ENCODE data around the gene UXS1. TPM values are rescaled to one million over a fixed set of nuclear protein-coding genes. Genes with fewer than 3 reads are reported as not detected.

UXS1 gene
- total RNA-seq, 1 donor from 2014 or later = 98.6 TPM

DNA sequence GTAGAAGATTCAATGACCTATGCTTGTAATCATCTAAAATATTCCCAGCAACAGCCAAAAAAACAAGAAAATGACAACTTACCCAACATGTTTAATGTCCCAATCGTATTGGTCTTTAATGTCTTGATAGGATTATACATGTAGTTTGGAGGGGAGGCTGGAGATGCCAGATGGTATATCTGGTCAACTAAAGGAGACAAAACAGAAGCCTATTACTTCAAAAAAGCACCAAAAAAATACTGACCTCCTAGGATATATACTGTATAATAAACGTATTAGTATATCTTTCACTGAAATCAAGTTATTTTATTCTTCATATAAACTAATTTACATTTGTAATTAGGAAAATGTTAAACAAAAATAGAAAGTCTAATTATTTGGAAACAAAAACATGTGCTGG is 64.5 kb downstream of the UXS1 start:
- no peak for DNase-seq

DNA sequence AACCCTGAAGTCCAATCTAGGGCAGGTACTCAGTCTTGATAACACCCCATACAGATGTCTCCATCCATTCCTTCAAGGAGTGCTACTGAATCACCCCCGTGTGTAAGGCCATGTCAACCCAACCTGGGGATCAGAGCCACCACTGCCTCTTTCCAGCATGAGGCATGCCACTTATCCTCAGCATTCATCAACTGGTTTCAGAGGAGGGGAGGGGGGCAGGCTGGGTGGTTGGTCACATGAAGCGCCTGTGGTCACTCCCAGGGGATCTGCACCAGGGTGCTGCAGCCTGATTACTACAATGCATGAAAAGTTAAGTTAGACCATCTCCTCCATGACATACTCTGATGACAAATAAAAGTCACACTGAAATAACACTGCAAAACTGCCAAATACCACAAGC is 65.0 kb downstream of the UXS1 start:
- DNase-seq = no peak

DNA sequence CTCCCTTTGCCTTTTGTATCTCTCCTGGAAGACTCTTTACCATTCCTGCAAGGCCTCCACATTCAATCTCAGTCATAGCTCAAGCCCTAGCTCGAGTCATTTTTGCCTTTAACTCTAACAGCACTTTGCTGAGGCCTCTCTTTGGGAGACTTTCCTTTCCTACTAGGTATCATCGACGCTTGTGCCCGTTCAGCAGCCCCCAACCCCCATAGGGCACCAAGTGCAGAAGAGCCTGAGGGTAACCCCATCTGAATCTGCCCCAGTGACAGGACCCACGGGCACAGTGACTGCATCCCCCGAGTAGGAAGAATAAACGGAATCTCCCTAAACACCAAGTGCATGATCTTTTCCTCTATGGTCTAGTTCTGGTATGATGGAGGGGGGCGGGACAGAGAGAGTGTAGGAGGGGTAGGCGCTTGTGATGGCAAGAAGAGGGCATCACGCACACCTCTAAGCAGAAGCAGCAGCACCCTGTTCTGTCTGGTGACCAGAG is 66.3 kb downstream of the UXS1 start:
- no peak for DNase-seq

DNA sequence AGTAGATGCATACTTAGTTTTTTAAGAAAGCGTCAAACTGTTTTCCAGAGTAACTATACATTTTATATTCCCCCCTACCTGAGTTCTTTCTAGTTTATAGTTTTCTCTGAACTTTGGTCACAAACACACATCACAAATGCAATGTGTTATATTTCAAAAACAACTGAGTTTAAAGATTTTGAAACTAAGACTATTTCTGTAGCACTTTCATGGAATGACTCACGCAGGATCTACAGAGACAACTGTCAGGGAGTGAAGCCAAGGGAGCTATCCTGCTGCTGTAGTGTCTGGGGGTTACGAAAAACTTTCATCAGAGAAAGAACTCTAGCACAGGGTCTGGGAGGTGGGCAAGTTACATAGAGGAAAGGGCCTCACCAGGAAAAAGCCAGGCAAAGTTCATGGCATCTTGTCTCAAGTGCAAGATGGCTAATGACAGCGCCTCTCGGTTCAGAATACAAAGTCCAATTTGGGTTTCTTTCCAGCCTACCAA is 66.8 kb downstream of the UXS1 start:
- no peak for DNase-seq

- DNase-seq = no peak
Measured at GRCh38 chr2:106126705-106127281, 67.3 kb downstream of the UXS1 start.

DNA sequence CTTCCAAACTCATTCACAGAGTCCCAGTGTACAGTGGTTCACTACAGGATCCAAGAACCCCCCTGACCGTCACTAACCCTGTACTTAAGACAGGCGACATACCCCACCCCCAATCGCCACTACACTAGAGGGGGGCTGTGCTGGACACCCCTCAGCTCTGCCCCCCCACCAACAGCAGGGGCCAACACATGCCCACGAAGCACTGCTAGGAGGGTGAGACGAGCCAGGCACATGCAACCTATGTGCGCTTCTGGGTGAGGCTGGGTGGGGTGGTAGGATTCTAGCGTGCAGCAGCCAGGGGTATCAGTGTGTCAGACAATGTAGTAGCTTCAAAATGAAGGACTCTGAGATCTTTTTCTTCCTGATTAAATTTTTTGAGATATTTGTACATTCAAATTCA is 67.8 kb downstream of the UXS1 start:
- no peak for DNase-seq

GRCh38 chr2:106124905-106125549 is 69.1 kb downstream of the UXS1 start:
- no peak for DNase-seq

GRCh38 chr2:106124106-106124756 is 69.9 kb downstream of the UXS1 start:
- DNase-seq = no peak

GRCh38 chr2:106122157-106122556 is 71.9 kb downstream of the UXS1 start:
- no peak for DNase-seq

DNA sequence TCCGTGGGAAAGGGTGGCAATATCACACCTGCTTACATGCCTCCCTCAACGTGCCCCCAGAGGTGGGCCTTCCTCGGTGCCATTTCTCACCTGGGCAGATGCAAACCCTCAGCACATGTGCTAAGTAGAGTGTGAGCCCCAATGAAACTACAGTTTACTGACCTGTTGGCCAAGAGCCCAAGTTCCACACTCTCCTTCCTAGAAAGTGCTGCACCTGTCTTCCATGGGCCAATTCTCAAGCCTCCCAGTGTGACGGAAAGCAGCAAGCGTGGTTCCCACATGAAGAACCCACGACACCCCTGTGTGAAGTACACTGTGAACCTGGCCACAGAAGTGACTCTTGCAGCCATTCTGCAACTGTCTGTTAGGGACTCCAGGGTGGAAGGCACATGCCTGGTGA is 73.7 kb downstream of the UXS1 start:
- no peak for DNase-seq

DNA sequence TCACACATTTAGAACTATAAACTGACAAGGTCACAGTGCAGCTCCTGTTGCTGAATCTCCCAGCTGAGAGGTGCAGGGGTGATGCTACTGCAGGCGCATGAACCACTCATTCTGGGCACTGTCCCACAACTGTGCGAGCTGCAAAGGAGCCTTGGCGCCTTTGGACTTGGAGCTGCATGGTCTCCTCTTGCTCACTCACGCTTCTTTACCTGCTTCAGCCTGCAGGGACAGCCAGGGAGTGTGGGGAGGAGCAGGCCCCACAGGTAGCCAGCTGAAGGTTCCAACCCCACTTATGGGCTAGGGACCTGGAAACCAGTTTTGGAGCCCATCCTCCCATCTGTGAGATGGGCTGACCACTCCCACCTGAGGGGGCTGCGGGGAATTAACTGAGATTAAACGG is 75.0 kb downstream of the UXS1 start:
- no peak for DNase-seq

GRCh38 chr2:106117882-106118684 is 76.0 kb downstream of the UXS1 start:
- DNase-seq = no peak

DNA sequence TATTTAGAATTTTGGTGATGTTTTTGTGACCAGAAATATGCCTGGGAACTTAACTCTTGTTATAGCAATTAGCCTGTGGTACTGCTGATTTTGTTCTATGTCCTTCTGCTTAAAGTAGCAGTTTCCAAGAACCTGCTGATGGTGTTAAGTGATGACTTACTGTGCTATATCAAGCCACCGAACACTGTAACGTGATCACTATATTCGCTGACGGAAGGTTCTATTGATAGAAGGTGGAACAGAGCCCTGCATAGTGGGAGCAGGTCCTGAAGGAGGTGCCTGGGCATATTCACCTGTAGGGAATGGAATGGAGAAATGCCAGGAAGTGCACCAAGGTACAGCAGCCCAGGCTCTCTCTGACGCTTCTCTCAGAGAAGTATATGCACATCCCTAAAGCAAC is 76.8 kb downstream of the UXS1 start:
- no peak for DNase-seq

DNA sequence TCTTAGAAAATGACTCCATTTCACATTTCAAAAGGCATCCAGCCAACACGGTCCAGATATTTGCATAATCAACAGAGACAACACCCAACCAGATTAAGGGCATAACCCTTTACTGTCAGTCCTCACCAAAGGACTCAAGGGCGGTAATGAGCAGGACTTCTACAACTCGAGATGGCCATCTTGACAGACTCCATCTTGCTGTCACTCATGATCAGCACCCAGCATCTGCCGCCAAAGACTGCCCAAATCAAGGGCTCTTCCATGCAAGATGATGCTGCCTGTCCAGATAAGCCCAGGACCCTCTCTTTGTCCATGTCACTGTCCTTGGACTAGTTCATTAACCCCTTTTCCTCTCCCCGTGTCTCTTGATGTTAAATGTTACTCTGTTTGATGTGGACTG is 77.9 kb downstream of the UXS1 start:
- no peak for DNase-seq

DNA sequence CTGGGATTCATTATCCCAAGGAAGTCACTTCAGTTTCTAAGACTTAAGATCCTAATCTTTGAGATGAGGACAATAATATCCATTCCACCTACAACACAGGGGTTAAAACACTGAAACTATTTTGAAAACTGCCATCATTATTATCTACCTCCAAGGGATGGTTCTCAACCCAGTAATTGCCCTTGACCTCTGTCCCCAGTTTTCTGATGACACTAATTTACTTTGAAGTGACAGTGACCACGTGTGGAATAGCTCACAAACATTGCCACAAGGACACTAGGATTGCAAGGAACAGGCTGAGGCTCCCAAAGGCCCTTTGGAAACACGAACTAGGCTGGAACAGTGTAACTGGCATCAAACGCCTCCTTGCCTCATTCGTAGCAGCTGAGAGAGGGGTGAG is 78.4 kb downstream of the UXS1 start:
- no peak for DNase-seq

DNA sequence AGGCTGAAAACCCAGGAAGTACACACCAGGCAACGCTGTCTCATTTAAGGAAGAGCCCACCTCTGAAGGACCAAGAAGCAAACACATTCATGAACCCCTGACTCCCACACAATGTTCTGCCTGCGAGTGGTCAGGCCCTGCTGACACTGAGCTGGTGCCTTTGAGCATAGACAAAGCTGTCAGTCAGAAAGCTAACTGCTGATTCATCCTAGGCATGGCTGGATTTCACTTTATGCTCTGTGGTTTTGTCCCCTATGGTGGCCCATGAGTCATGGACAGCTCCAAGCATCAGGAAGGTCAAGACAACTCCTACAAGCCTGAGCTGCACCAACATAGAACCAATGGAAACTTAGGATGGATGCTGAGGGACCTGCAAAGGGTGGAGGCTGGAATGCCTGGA is 78.9 kb downstream of the UXS1 start:
- DNase-seq = no peak

DNA sequence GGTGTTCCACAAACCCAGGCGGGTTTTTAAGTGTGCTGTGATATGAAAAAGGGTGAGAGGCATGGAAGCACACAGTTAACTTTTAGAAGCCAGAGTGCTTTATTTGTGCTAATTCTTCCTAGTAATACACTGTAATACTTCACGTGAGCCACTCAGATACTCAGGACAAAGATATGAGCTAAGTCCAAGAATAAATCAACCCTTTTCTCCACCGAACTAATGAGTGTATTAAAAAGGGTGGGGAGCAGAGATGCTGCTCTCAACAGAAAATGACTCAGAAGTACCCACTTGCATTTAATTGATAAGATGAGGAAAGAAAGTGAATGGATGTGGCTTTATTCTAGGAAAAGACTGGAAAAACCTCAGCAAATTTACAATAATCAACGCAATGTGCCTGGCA is 79.9 kb downstream of the UXS1 start:
- no peak for DNase-seq

GRCh38 chr2:106113361-106113966 is 80.6 kb downstream of the UXS1 start:
- DNase-seq = no peak

DNA sequence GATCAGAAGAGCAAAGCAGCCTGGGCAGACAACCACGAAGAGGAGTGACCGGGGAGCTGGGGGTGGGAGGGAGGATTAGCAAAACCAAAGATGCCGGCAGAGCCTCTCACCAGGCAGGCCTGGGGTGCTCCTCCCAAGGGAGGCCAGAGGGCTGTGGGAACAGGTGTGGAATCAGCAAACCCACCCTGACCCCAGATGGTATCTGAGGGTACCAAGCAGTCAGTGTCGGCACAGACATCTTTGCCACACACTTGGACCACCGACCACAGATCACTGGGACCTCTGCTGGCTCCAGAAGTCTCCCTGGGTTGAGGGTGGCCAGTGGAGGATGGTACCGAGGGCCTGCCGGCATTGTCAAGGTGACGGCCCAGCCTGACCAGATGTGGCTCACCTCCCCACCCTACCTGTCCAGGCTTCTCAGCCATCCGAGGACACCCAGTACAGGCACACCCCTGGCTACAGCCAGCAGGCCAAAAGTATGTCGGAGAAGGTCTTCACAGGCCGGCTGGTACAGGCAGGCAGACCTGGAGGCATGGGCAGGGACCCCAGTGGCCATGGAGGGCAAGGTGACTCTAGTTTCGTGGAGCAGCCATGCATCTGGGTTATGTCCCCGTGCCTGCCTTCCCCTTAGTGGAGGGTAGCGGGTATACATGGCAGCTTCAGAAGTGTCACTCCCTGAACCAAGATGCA is 82.1 kb downstream of the UXS1 start:
- no peak for DNase-seq

- no peak for DNase-seq
Measured at GRCh38 chr2:106109675-106110424, 84.3 kb downstream of the UXS1 start.

DNA sequence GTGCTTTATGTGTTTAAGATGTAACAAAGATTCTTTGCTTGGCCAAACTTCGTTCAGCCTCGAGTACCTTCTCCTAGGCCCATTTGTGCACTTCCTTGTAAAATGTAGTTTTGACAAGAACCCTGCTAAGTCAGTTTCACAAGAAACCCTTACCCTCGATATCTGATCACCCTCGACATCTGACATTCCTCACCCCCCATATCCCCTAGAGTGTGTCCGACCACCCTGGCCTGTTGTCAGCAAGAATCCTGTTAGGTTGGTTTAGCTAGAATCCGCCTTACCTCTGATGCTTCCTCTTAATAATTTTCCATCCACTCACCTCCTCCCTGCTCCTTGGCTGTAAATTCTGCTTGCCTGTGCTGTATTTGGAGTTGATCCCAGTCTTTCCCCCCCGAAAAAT is 85.3 kb downstream of the UXS1 start:
- DNase-seq = no peak

Measured in occipital lobe (tissue), 2 donors.